ENCODE data around the gene GET3. TPM values are rescaled to one million over a fixed set of nuclear protein-coding genes. Genes with fewer than 3 reads are reported as not detected.

GET3 gene
- total and polyA plus RNA-seq, 5 donors from 2014 or later: 37.9 to 91.2 (median 72.7) TPM

DNA sequence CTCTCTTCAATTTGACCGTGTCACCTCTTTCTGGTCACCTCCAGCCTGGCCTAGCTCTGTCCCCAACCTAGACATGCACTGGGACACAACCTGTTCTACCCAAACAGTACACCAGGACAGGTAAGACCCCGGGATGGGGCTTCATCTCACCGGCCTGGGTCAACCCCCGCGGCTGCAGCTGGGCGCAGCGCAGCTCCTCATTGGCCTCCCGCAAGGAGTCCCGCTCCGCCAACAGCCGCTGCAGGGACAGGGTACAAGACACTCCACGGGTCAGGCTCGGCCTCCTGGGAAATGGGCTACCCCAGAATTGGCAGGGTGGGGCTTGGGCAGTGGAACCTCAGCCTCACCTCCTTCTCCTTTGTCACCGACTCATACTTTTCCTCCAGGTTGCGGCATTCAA, 30.4 kb downstream of the GET3 start:
- ATAC-seq (ENCODE audit: low read depth in 2 of 2) (no peak), DNase-seq (no peak)
- Mint-ChIP-seq H3K9me3 (peaks cover 0 to 1% (median 0%) of the 10 kb centered on the region in 7 donors), H3K4me3 (no peak overlapping the region), H3K4me1 (peaks cover 0 to 8% (median 4%) of the 10 kb centered on the region in 4 donors), H3K27ac (peak overlapping the region in 1 of 3 donors; percentile 18), H3K36me3 (peaks cover 7% of the 10 kb centered on the region), H3K27me3 (no peaks in the 10 kb centered on the region)
- Histone ChIP-seq H3K4me3 (ENCODE audit: low read depth, low read length) (no peak overlapping the region), H3K36me3 (ENCODE audit: control insufficient read depth, insufficient read depth, low read length) (no peaks in the 10 kb centered on the region), H3K27me3 (ENCODE audit: control insufficient read depth, insufficient read depth, low read length) (no peaks in the 10 kb centered on the region), H3K9me3 (ENCODE audit: control insufficient read depth in 2 of 2, low read length in 2 of 2) (no peaks in the 10 kb centered on the region), H3K4me1 (ENCODE audit: control insufficient read depth, insufficient read depth, low read length, poor library complexity, severe bottlenecking) (peaks cover 5% of the 10 kb centered on the region), H3K27ac (ENCODE audit: insufficient read depth, low read length, poor library complexity, severe bottlenecking) (no peak overlapping the region)

DNA sequence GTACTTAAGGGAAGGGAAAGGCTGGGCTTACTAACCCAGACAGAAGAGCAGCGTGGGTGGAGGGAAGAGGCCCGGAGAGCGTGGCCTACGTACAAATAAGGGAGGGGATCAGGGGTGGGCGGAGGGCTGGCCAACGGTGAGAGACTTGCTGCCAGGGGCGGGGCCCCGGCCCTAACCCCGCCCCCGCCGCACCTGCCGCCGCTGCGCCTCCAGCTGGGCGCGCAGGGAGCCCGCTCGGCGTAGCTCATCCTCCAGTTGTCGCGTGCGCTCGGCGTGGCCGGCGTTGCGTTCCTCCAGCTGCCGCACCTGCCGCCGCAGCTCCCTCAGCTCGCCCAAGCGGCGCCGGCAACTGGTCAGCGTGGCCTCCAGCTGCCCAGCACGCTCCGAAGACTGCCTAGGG, 32.4 kb downstream of the GET3 start:
- Histone ChIP-seq H3K27ac (ENCODE audit: insufficient read depth, low read length, poor library complexity, severe bottlenecking) (no peak overlapping the region), H3K4me1 (ENCODE audit: control insufficient read depth, insufficient read depth, low read length, poor library complexity, severe bottlenecking) (peaks cover 5% of the 10 kb centered on the region), H3K36me3 (ENCODE audit: control insufficient read depth, insufficient read depth, low read length) (no peaks in the 10 kb centered on the region), H3K27me3 (ENCODE audit: control insufficient read depth, insufficient read depth, low read length) (no peaks in the 10 kb centered on the region), H3K9me3 (ENCODE audit: control insufficient read depth in 2 of 2, low read length in 2 of 2) (no peaks in the 10 kb centered on the region), H3K4me3 (ENCODE audit: low read depth, low read length) (no peak overlapping the region)
- peak; percentile 75 to 85 for ATAC-seq (ENCODE audit: low read depth in 2 of 2)
- Mint-ChIP-seq H3K4me1 (peaks cover 0 to 15% (median 12%) of the 10 kb centered on the region in 4 donors), H3K27ac (peak overlapping the region in 1 of 3 donors; percentile 51), H3K36me3 (peaks cover 10% of the 10 kb centered on the region), H3K27me3 (peaks cover 5% of the 10 kb centered on the region), H3K4me3 (peak overlapping the region in 3 of 4 donors; percentile 44 to 67 (median 65)), H3K9me3 (peaks cover 0 to 1% (median 0%) of the 10 kb centered on the region in 7 donors)
- peak; percentile 38 to 84 (median 47) for DNase-seq

DNA sequence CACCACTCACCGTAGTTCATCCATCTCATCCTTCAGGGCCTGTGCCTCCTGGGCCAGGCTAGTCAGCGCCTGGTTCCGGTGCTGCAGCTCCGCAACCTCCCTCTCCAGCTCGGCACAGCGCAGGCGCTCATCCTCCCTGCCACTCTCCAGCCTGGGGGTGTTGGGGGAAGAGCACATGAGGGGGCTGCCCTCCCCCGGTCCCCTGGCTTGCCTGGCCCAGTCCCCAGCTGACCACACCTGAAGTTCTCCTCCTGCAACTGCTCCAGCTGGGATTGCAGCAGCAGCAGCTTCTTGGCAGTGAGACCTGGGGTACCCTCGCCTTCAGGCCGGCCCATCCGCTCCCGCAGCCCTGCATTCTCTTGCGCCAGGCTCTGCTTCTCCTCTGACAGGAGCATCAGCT, 33.6 kb downstream of the GET3 start:
- peaks cover 12% of the 10 kb centered on the region for H3K4me1 ChIP-seq (ENCODE audit: control insufficient read depth, insufficient read depth, low read length, poor library complexity, severe bottlenecking)
- Mint-ChIP-seq H3K36me3 (peaks cover 3% of the 10 kb centered on the region), H3K4me1 (peaks cover 0 to 21% (median 12%) of the 10 kb centered on the region in 4 donors), H3K9me3 (no peaks in the 10 kb centered on the region), H3K27me3 (peaks cover 5% of the 10 kb centered on the region), H3K4me3 (no peak overlapping the region), H3K27ac (no peak overlapping the region)
- no peaks in the 10 kb centered on the region for H3K27me3 ChIP-seq (ENCODE audit: control insufficient read depth, insufficient read depth, low read length)
- H3K27ac ChIP-seq (ENCODE audit: insufficient read depth, low read length, poor library complexity, severe bottlenecking): no peak overlapping the region
- no peaks in the 10 kb centered on the region for H3K9me3 ChIP-seq (ENCODE audit: control insufficient read depth in 2 of 2, low read length in 2 of 2)
- H3K36me3 ChIP-seq (ENCODE audit: control insufficient read depth, insufficient read depth, low read length): no peaks in the 10 kb centered on the region
- H3K4me3 ChIP-seq (ENCODE audit: low read depth, low read length): no peak overlapping the region
- no peak for DNase-seq
- ATAC-seq (ENCODE audit: low read depth in 2 of 2): no peak

DNA sequence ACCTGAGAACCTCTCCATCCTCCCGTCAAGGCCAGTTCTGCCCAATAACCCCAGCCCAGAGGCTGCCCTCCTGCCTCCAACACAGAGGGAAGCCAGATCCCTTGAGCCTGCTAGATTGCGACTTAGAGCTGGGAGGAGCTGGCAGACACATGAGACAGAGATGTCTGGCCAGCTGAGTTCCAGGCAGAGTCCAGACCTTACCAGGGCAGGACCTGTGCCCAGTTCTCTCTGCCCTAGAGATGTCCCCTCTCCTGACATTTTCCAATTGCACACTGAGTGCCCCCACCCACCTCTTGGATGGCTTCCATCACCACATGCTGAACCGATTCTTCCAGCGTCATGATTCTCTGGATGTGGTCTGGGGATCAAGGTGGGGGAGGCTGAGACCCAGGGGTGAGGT, 35.0 kb downstream of the GET3 start:
- Mint-ChIP-seq H3K4me1 (peaks cover 0 to 23% (median 12%) of the 10 kb centered on the region in 4 donors), H3K27me3 (peaks cover 5% of the 10 kb centered on the region), H3K27ac (peak overlapping the region in 1 of 3 donors; percentile 23), H3K9me3 (no peaks in the 10 kb centered on the region), H3K36me3 (peaks cover 3% of the 10 kb centered on the region), H3K4me3 (no peak overlapping the region)
- Histone ChIP-seq H3K27ac (ENCODE audit: insufficient read depth, low read length, poor library complexity, severe bottlenecking) (no peak overlapping the region), H3K27me3 (ENCODE audit: control insufficient read depth, insufficient read depth, low read length) (no peaks in the 10 kb centered on the region), H3K4me3 (ENCODE audit: low read depth, low read length) (no peak overlapping the region), H3K4me1 (ENCODE audit: control insufficient read depth, insufficient read depth, low read length, poor library complexity, severe bottlenecking) (peaks cover 18% of the 10 kb centered on the region), H3K36me3 (ENCODE audit: control insufficient read depth, insufficient read depth, low read length) (no peaks in the 10 kb centered on the region), H3K9me3 (ENCODE audit: control insufficient read depth in 2 of 2, low read length in 2 of 2) (no peaks in the 10 kb centered on the region)
- no peak for DNase-seq
- ATAC-seq (ENCODE audit: low read depth in 2 of 2): no peak

DNA sequence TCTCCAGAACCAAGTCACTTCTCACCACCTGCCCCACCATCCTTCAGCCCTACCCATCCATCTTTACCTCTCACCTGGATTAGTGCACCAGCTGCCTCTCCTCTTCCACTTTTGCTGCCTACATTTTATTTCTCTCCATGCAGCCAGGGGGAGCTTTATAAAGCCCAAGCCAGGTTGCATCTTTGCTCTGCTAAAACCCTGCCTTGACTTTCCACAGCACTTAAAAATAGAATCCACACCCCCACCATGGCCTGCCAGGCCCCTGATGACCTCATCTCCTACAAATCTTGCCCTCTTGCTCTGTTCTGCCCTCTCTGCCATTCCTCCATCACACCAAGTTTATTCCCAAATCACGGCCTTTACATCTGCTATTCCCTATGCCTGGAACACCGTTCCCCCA, 36.3 kb downstream of the GET3 start:
- H3K4me3 Mint-ChIP-seq: peak overlapping the region in 3 of 4 donors; percentile 48 to 88 (median 68)
- H3K27ac Mint-ChIP-seq: peak overlapping the region in 2 of 3 donors; percentile 23 to 73
- H3K4me1 Mint-ChIP-seq: peaks cover 4 to 35% (median 18%) of the 10 kb centered on the region in 4 donors
- DNase-seq (peak in 1 of 3 donors; percentile 49), ATAC-seq (ENCODE audit: low read depth in 2 of 2) (no peak)
- Histone ChIP-seq H3K4me1 (ENCODE audit: control insufficient read depth, insufficient read depth, low read length, poor library complexity, severe bottlenecking) (peaks cover 30% of the 10 kb centered on the region), H3K27me3 (ENCODE audit: control insufficient read depth, insufficient read depth, low read length) (no peaks in the 10 kb centered on the region), H3K4me3 (ENCODE audit: low read depth, low read length) (no peak overlapping the region), H3K27ac (ENCODE audit: insufficient read depth, low read length, poor library complexity, severe bottlenecking) (no peak overlapping the region), H3K9me3 (ENCODE audit: control insufficient read depth in 2 of 2, low read length in 2 of 2) (no peaks in the 10 kb centered on the region), H3K36me3 (ENCODE audit: control insufficient read depth, insufficient read depth, low read length) (no peaks in the 10 kb centered on the region)
- peaks cover 3% of the 10 kb centered on the region for H3K36me3 Mint-ChIP-seq
- no peaks in the 10 kb centered on the region for H3K9me3 Mint-ChIP-seq
- H3K27me3 Mint-ChIP-seq: peaks cover 5% of the 10 kb centered on the region

DNA sequence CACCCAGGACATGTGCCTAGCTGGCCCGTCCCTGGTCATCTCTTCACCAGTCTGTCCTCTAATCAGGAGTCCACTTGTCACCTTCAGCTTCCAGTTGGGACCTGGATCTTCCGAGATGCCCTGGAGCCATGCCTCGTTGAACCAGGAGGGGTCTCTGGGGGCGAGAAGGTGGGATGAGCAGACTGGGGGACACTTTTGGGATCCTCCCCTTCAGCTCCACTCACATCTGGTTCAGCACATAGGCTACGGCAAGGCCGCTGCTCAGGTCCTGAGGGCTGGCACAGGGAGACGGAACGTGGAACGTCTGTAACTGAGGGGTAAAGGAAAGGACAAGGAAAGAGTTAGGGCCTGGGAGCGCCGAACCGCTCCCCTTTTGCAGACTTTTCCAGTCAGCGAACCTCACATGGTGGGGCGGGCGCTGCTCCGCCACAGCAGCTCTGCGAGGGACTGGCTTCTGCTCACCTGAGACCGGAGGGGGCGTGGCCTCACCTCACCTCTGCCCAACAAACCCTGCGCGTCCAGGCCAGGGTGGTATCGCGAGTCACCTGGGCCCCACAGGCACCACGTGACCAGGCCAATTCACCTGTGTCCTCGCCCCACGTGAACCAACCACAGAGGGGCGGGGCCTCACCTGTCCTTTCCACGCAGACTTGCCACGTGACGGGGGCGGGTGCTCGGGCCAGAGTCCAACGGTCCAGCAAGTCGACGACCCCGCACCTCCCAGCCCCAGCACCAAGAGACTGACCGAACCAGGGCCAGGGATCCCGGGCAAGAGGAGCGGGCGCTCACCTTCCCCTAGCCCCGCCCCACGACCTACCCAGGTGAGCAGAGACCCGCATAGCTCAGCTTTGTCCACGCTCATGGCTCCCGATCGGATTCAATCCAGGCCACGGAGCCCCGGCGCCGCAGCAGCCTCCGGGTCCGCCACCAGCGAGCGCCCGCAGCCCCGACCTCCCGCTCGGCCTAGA, 37.6 kb downstream of the GET3 start, which contains the start of gene HOOK2:
Gene HOOK2 (minus strand): TSS at position 965 of the 968 bp plus-strand sequence. CDS start 103 bp downstream, at position 862.
- peak within 1 kb of the TSS; percentile 74 for H3K27ac ChIP-seq (ENCODE audit: insufficient read depth, low read length, poor library complexity, severe bottlenecking)
- no peak for ATAC-seq (ENCODE audit: low read depth in 2 of 2)
- H3K9me3 ChIP-seq (ENCODE audit: control insufficient read depth in 2 of 2, low read length in 2 of 2): no peaks in the 10 kb centered on the region
- no peaks in the 10 kb centered on the region for H3K27me3 ChIP-seq (ENCODE audit: control insufficient read depth, insufficient read depth, low read length)
- peaks cover 38% of the 10 kb centered on the region for H3K4me1 ChIP-seq (ENCODE audit: control insufficient read depth, insufficient read depth, low read length, poor library complexity, severe bottlenecking)
- Mint-ChIP-seq H3K27ac (peak within 1 kb of the TSS in 2 of 3 donors; percentile 72 to 88), H3K4me3 (peak within 1 kb of the TSS; percentile 85 to 89 (median 88)), H3K36me3 (peaks cover 3% of the 10 kb centered on the region), H3K9me3 (no peaks in the 10 kb centered on the region), H3K27me3 (peaks cover 5% of the 10 kb centered on the region), H3K4me1 (peaks cover 5 to 41% (median 23%) of the 10 kb centered on the region in 4 donors)
- peak within 1 kb of the TSS; percentile 51 for H3K4me3 ChIP-seq (ENCODE audit: low read depth, low read length)
- H3K36me3 ChIP-seq (ENCODE audit: control insufficient read depth, insufficient read depth, low read length): no peaks in the 10 kb centered on the region
- DNase-seq: peak in 2 of 3 donors; percentile 33 to 49

DNA sequence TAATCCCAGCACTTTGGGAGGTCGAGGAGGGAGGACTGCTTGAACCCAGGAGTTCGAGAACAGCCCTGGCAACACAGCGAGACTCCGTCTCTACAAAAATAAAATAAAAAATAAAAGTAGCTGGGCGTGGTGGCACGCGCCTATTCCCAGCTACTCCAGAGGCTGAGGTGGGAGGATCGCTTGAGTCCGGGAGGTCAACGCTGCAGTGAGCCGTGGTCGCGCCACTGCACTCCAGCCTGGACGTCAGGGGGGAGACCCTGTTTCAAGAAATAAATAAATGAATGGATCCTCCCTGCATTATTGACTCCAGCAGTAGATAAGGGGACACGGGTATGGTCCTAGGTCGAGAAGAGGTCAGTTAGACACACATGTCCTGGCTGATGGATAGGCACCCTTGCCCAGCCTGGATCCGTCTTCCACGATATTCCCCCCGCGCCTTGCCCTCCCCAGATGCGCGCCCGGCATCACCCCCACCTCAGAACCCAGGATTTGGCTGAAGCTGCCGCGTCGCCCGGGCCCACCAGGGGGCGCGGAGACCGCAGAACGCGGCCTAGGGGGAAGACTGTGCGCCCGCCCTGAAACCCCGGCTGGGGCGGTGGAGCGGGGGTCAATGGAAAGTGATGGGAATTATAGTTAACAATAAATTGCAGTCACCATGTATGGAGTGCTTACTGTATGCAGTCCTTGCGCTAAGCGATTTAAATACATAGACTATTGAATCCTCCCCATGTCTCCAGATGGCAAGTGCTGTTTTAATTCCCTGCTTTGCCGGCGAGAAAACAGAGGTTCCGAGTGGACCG, 40.1 kb downstream of the GET3 start:
- H3K4me1 ChIP-seq (ENCODE audit: control insufficient read depth, insufficient read depth, low read length, poor library complexity, severe bottlenecking): peaks cover 48% of the 10 kb centered on the region
- H3K27ac ChIP-seq (ENCODE audit: insufficient read depth, low read length, poor library complexity, severe bottlenecking): peak overlapping the region; percentile 91
- H3K9me3 ChIP-seq (ENCODE audit: control insufficient read depth in 2 of 2, low read length in 2 of 2): no peaks in the 10 kb centered on the region
- peak overlapping the region; percentile 78 for H3K4me3 ChIP-seq (ENCODE audit: low read depth, low read length)
- H3K27me3 Mint-ChIP-seq: peaks cover 5% of the 10 kb centered on the region
- H3K36me3 Mint-ChIP-seq: peaks cover 3% of the 10 kb centered on the region
- H3K27ac Mint-ChIP-seq: peak overlapping the region; percentile 84 to 94 (median 93)
- peaks cover 5 to 53% (median 28%) of the 10 kb centered on the region in 4 donors for H3K4me1 Mint-ChIP-seq
- no peaks in the 10 kb centered on the region for H3K36me3 ChIP-seq (ENCODE audit: control insufficient read depth, insufficient read depth, low read length)
- H3K9me3 Mint-ChIP-seq: no peaks in the 10 kb centered on the region
- ATAC-seq (ENCODE audit: low read depth in 2 of 2): peak; percentile 8 to 14
- DNase-seq: peak; percentile 66 to 81 (median 77)
- peak overlapping the region; percentile 86 to 97 (median 92) for H3K4me3 Mint-ChIP-seq
- H3K27me3 ChIP-seq (ENCODE audit: control insufficient read depth, insufficient read depth, low read length): no peaks in the 10 kb centered on the region

Measured in CD4-positive, CD25-positive, alpha-beta regulatory T cell (primary cell).